HPDE6-E6E7 (cell line): ENCODE data around the gene CGNL1.

Experiments
- DNase-seq: peaks from one replicate; pipeline ENCODE4 v3.0.0; 2011; ENCODE audit warnings: missing footprints; ENCODE audit errors: extremely low spot score

Gene CGNL1

DNA sequence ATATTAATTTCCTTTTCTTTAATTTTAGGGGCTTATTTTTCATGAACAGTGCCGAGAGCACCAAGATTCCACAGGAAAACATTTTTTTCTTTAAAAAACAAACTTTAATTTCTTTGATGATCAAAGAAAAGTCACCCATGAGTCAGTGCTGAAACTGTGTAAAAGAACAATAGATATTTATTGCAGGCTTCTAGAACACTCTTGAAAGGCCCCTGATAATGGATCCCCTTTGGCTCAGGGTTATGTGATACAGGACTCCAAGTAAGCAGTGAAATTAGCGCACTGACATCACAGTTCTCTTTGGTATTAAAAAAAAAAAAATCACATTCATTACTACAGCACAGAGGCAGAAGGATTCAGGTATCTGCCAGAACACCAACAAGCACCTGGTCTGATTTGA, 149.3 kb downstream of the CGNL1 start:
- DNase-seq, result no peak

DNA sequence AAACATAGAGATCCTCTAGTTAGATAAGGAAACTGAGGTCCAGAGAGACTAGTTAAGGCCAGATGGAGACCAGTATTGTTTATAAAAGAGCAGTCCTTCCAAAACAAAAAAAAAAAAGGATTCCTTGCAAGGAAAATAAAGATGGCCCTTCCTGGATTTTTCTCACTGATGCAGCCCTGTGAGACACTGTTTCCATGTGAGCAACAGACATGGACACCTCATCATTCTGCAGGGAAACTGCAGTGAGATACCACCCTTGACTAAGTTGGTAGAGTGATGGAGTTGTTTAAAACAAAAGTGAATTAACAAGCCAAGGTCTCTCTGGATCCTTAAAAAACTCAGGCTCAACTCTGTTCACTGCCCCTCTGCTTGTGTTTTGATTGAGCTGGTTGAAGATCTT, 149.8 kb downstream of the CGNL1 start:
- DNase-seq, result no peak

DNA sequence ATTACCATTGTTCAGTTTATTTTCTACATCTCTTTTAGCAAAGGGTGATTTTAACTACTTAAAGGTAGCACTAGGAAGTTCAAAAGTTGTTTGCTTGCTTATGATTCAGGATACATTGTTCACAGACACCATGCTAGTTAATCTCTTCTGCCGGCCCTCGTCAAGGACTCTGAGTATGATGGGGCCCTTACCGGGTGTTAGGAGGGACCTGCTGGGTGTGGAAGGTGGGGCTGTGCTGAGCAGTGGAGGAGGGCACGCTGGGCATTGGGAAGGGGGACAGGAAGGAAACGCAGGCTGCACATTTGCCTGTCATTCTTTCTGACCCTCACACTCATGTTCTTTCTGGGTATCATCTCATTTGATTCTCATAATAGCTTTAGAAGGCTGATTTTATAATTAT, 150.3 kb downstream of the CGNL1 start:
- no peak for DNase-seq

DNA sequence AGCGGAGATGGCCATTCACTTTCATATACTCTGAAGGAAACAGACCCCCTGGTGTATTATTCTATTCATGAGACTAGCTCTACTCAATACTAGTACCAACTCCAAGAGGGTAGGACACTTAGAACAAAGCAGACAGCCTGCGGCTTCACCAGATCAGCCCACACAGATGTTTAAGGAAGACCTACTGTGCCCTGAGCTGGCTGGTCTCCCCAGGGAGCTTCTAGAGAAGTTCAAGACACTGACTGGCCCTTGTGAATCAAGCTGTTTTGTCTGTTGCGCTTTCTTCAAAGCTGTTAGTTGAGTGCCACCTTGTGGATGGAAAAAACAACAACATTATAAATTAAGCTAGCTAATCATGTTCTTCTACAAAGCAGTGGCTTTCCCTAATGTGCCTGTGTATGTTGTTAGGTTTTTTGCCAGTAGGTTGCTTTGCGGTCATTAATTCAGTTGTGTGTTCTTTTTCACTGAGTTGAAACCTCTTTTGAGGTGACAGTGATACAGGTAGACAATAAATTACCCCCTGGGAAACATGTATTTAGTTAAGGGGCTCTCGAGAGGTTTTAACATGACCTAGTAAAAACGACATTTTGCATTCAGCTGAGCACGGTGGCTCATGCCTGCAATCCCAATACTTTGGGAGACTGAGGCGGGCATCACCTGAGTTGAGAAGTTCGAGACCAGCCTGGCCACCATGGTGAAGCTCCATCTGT, 151.2 kb downstream of the CGNL1 start:
- peak; percentile 46 for DNase-seq

DNA sequence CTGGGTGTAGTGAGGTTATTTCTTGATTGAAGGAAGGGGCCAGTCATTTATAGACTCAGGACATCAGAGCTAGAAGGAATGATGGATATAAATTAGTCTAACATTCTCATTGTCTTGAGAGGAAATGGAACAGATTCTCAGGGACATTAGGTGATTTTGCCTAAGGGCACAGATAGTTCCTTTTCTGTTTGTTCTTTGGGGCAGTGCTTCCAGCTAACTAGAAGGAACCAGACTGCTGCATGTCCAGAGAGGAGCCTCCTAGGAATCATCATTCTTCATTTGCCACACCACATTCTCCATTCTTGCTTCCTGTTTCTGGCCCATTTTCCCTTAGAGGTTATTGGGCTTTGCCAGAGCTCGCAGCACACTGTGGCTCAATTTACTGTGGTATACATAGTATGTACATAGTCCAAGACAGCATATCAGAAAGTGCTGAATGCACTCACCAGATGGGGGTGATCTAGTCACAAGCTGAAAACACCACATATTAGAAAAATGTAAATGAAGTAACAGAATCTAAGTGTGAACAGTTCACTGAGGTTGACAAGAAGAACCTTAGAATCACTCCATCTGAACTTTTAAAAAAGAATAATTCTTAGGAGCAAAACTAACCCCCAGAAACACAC, 152.7 kb downstream of the CGNL1 start:
- DNase-seq, result no peak

DNA sequence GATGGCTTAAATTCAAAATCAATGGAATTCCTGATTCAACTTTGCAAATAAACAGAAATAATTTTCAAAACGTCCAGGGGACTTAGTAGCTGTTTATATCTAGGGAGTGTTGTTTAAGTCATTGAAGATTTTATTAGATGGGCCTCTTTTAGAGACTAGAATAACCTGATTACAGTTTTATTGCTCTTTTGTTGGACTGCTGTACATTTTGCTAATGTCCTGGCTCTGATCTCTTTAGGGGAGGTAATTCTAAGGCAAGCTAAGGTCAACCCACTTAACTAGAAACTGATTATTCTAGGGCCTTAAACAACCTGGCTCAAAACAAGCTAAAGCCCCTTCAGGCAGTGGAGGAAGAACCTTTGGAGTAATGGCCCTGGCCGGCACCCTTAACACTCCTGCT, 153.4 kb downstream of the CGNL1 start:
- no peak for DNase-seq

DNA sequence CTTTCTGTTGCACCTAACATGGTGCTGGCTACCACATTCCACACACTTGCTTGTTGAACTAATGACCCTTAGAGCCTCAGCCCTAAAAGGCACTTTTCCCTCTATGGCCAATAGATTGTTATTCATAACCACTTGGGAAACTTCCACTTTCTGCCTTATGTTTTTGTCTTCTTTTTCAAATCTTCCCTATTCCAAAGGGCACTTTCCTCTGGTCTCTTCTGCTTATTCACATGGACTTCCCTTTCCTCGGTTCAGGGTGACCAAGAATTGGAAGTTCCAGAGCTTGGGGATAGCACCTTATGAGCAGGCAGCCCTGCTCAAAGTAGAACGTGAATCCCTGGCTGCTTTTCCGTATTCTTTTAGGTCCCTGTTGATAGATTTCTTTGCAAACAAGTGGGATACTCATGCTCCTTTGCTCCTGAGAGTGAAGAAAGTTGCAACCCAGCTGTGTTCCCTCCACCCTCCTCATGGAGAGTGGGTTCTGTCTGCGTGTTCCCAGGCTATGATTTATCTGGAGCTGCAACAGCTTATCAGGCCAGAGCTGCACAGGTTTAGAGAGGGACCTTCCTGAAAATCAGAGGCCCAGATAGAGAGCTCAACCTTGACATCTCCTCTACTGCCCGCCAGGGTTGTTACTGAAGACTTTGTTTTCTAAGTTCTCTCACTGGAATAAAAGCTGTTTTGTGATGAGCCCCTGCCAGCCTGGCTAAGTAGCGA, 156.6 kb downstream of the CGNL1 start:
- DNase-seq, result no peak

DNA sequence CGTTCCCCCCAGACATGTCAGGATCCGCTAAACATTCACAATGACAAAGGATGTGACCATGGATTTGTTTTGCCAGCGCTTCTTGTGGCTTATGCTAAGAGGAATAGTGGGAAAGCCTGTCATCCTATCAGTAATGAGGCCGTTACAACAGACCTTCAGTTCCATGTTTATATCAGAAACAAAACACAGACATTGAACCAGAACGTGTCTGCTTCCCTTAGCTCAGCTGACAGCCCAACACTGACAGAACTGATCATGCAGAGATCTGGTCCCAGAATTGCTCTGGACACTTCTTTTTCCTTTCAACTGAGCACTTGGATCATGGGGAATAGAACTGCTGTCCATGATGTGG, 157.1 kb downstream of the CGNL1 start:
- DNase-seq, result no peak

DNA sequence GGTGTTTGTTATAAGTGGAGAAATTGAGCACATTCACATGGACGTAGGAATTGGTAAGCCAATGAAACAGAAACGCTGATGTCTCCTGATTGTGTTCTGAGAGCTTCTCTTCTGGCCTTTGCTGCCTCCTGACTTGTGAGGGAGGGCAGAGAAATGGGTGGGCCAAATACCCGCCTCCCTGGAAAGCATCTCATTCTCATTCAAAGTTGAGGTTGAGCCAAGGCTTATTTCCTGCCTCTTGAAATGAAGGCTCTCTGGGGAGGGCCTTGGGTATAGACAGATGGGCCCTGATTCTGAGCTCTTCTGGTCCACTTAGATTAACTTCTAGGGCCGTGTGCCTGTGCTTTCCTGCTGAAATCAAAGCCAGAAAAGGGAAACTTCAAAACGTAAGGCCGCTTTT, 158.0 kb downstream of the CGNL1 start:
- no peak for DNase-seq

DNA sequence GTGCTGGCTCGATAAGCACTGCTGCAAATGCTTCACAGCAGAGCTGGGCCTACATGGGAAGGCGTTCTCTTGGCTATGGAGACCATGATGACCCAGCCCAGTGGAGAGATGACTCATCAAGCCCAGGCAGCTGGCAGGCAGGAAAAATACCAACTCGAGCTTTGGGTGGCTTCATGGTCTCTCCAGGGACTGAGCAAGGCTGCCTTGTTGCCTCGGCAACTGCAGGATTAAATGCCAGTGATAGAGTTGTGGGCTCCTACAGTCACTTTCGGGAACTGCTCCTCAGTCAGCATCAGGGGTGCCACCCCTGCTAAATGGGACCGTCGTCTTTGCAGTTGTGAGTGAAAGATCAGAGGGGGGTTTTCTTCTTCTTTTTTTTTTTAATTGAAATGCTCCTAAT, 160.8 kb downstream of the CGNL1 start:
- no peak for DNase-seq

DNA sequence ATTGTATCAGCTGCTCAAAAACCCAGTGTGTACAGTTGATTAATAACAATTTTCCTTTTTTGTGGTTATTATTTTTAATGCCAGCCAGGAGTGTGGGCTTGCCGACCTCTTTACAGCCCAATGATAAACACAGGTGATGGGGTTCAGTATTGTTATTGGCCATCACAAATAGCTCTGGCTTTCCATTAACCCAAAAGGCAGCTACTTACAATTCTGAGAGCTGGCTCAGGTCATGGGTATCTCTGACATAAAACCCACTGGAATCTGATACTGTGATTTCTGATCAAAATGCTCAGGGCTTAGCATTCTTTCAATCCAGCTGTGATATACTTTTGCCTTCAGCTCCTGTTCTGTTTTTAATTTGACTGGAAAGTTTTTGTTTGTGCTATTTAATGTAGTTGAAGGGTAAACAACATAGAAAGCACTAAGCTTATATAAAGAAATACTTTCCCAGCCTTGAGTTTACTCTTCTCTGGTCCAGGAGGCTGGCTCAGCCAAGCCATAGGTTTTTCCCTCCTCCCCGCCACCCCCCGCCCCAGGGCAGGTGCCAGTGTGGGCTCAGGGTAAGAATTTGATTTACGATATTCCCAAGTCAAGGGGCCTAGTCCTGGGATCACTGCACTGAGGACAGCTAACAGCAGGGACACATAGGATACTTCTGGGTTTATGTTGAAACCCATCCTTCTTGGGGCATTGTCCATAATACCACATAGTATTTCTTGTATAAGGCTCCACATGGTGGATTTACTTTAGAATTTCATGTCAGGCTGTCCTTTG, 161.4 kb downstream of the CGNL1 start:
- DNase-seq, result no peak

DNA sequence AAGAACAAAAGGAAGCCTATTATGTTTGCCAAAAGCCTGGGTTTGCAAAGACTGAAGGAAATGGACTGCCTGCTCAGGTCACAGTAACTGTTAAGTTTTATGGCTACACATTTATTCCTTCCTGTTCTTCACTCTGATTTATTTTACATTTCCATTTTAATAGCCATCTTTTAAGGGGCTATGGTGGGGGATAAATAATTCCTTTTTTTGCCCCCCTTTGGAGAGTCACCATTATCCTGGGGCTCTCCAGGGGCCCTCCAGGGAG, 161.9 kb downstream of the CGNL1 start:
- no peak for DNase-seq

DNA sequence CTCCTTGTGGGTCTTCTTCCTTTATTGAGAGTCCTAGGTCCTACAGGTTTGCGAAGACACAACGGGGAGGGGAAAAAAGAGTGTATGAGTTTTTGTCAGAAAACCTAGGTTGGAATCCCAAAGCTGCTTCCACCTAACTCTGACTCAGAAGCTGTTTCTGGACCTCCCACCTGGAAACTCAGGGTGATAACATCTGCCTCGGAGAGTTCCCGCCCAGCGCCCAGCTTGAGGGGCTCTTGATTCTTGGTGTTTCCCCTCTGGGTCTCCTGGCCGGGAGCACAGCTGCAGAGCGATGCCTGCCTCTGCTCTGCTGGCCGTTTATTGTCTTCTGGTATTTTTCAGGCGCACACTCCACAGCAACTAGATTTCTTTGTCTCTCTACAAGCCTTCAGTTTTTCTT, 162.5 kb downstream of the CGNL1 start:
- DNase-seq, result no peak

DNA sequence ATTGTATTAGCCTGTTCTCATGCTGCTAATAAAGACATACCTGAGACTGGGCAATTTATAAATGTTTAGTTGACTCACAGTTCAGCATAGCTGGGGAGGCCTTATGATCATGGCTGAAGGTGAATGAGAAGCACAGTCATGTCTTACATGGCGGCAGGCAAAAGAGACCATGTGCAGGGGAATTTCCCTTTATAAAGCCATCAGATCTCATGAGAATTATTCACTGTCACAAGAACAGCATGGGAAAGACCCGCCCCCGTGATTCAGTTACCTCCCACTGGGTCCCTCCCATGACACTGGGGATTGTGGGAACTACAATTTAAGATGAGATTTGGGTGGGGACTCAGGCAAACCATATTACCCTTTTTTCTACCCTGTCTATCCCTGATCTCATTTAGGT, 163.9 kb downstream of the CGNL1 start:
- DNase-seq, result no peak

DNA sequence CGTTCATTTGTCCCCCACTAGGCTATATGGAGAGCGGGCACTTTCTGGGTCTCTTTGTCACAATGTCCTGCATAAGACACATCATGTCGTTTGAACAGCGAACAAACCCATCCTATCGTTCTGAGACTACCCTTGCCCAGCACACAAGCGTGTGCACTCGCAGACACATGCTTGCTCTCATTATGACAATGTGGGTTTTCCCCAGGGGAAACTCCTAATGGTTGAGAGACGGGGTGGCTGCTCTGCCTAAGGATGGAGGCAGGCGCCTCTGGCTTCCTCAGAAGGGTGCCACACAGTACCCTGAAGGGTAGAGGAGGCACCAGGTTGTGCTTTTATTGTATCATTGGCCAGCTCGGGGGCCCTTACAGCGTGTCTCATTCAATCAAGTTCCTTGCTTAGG, 164.4 kb downstream of the CGNL1 start:
- no peak for DNase-seq

DNA sequence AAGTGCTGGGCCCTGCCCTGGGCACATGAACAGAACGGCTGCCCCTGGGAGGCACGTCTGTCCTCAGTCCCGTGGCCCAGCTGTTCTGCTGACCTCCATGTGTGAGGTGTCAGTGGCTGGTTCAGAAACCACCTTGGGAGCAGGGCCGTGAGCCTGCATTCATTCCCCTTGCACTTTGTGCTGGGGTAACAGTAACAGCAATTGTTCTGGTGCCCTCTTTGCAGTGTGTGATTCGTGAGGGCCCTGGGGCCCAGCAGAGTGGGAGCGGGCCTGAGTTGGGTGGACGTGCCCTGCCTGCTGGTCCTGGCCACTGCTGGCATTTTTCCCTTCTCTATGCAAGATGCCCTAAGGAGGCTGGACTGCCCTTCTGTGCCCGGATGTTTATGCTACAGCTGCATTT, 165.0 kb downstream of the CGNL1 start:
- DNase-seq, result no peak

DNA sequence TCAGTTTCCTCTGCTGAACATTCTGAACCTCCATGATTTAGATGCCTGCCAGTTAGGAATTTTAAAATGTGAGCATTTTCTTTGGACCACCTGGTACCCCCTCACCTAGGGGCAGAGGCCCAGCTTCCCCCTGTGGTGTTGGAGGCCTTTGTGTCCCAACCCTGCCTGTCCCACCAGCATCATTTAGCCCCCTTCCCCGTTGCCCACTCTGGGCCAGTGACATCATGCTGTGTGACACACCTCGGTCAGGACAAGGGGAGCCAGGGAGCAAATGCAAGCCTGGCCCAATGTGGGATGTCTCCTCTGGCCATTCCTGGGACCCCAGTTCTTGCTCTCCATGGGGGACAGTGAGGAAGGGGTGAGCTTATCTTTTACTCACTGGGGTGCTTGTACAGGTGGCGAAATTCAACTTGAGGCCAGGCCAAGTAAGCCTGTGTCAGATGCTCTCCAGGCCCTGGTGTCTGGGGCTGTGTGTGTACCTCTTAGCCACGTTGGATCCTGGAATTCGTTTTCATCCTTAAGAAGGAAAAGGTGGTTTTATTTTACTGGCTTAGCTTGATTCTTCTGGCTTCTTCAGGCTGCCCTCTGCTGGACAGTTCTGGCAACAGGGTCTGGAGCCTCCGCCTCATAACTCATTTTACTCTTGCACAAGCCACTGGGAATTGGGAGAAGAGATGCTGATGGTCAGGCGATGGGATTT, 165.7 kb downstream of the CGNL1 start:
- peak; percentile 58 for DNase-seq

DNA sequence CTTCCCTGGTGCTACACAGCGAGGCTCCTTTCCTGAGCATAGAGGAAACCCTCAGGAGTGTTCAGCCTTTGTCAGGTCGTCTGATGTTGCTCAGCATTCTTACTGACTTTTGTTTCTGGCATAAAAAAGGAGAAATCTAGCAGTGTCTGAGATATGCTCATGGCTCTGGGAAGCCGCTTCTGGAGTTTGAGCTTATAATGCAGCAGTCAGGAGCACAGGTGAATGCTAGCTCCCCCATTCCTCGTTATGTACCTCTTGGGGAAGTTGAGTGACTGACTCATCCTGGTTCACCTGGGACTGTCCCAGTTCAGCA, 166.2 kb downstream of the CGNL1 start:
- DNase-seq, result no peak

DNA sequence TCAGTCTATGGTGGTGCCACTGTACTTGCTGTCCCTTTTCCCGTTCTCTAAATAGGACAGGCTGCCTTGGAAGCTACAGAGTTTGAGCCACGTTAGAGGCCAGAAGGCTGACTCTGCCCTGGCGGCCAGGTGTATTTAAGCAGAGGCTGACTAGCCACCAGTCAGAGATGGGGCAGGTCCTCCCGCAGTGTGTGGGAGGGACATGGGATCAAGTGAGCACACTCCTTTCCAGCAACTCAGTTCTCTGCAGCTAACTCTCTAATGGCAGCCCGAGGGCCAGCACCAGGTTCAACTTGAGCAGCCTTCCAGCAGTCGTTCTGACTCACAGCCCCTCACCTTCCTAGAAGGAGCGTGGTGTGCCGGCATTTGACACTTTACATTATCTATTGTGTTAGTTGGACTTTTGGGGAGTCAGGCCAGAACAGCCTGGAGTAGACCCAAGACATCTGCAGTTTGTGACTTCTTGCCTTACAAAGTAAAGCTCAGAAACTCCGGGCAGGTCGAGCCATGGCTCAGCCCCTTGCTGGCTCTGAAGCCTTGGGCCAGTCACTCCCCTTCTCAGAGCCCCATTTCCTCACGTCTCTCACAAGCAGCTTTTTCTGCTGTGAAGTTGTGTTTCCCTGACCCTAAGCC, 168.7 kb downstream of the CGNL1 start:
- DNase-seq, result no peak

DNA sequence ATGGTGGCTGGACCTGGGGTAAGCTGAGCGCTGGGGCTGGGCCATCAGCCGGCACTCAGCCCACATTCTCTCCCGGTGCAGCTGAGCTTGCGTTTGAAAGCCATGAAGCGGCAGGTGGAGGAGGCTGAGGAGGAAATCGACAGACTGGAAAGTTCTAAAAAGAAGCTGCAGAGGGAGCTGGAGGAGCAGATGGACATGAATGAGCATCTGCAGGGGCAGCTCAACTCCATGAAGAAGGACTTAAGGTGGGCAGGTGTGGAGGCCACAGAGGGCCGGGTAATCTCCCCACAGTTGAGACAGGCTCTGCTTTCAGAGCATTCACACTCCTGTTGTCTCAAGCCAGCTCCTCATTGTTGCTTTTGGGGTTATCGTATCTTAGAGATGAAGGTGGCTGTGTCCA, 169.7 kb downstream of the CGNL1 start:
- no peak for DNase-seq

DNA sequence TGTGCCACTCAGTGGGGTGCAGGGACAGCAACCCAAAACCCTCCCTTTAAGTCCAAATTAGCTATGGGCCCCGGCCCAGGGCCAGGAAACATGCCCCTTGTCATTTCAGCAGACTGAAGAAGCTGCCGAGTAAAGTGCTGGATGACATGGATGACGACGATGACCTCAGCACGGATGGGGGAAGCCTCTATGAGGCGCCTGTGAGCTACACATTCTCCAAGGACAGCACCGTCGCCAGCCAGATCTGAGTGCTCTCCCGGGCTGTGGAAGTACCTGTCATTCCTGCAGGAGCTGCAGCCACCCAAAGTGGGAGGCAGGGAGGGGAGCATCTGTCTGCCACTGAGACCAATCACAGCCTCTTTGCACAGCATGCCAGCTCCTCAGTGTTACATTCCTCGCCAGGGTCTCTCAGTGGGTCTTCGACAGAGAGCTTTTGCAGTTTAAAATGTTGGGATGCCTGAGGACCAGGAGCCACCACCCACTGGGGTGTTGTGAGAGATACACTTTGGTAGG, 171.0 kb downstream of the CGNL1 start:
- DNase-seq, result no peak

DNA sequence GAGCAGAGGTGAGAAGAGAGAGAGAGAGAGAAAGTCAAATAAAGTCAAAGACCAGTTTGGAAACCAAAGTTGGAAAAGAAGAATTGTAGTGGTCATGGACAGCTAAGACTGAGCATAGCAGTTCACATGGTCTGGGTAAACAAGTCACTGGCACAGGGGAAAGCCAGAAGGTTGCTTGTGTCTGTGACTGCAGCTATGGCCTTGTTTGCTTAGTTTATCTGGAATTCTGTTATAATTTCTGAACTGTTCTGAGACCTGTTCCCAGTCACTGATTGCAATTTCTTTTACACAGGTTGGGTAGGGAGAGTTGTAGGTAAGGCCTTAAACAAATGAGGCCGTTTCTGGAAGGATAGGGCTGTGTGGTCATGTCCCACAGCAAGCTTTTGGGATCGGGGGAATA, 172.0 kb downstream of the CGNL1 start:
- no peak for DNase-seq
